H9 (cell line): ENCODE measurements around the gene EFCAB10. TPM values are rescaled to one million over a fixed set of nuclear protein-coding genes. Genes with fewer than 3 reads are reported as not detected.

ENCODE experiments used
- DNase-seq: peaks from one replicate; pipeline ENCODE4 v3.0.0-alpha.2; 2017
- H2AFZ ChIP-seq: one replicate; pipeline ENCODE4 v1.6.1; 2013; ENCODE audit warnings: mild to moderate bottlenecking, low read length, control low read depth, moderate library complexity
- H2AK5ac ChIP-seq: 2 replicates; pipeline ENCODE4 v1.6.1; 2013; ENCODE audit warnings: low read length, control low read depth, mixed read lengths; ENCODE audit not compliant: insufficient read length
- H2BK120ac ChIP-seq: one replicate; pipeline ENCODE4 v1.6.1; 2013; ENCODE audit warnings: low read depth, mild to moderate bottlenecking, low read length, control low read depth, inconsistent platforms; ENCODE audit not compliant: poor library complexity, severe bottlenecking
- H2BK12ac ChIP-seq: 2 replicates; pipeline ENCODE4 v1.6.1; 2013; ENCODE audit warnings: low read length, control low read depth, mixed read lengths, low read depth; ENCODE audit not compliant: insufficient read length
- H2BK15ac ChIP-seq: 2 replicates; pipeline ENCODE4 v1.6.1; 2013; ENCODE audit warnings: low read depth, low read length, control low read depth
- H2BK20ac ChIP-seq: one replicate; pipeline ENCODE4 v1.6.1; 2013; ENCODE audit warnings: low read depth, mild to moderate bottlenecking, low read length, control low read depth, inconsistent platforms; ENCODE audit not compliant: poor library complexity, severe bottlenecking
- H2BK5ac ChIP-seq: 2 replicates; pipeline ENCODE4 v1.6.1; 2013; ENCODE audit warnings: low read length, control low read depth, mixed read lengths; ENCODE audit not compliant: insufficient read length
- H3K14ac ChIP-seq: 2 replicates; pipeline ENCODE4 v1.6.1; 2013; ENCODE audit warnings: low read length, control low read depth; ENCODE audit not compliant: insufficient read depth
- H3K18ac ChIP-seq: 2 replicates; pipeline ENCODE4 v1.6.1; 2013; ENCODE audit warnings: low read depth, mild to moderate bottlenecking, mixed read lengths, low read length, control low read depth; ENCODE audit not compliant: insufficient read length
- H3K23ac ChIP-seq: 2 replicates; pipeline ENCODE4 v1.6.1; 2013; ENCODE audit warnings: low read length, control low read depth, mixed read lengths, low read depth; ENCODE audit not compliant: insufficient read length
- H3K23me2 ChIP-seq: 2 replicates; pipeline ENCODE4 v1.6.1; 2013; ENCODE audit warnings: low read depth, mild to moderate bottlenecking, mixed read lengths, low read length, control low read depth; ENCODE audit not compliant: insufficient read length, poor library complexity, severe bottlenecking
- H3K27ac ChIP-seq: 2 replicates; pipeline ENCODE4 v1.5.1; 2013; ENCODE audit warnings: low read length, control low read depth, mixed read lengths, low read depth; ENCODE audit not compliant: insufficient read length
- H3K27me3 ChIP-seq: 2 replicates; pipeline ENCODE4 v1.6.1; 2013; ENCODE audit warnings: low read length, control low read depth, inconsistent platforms; ENCODE audit not compliant: insufficient read depth
- H3K4ac ChIP-seq: 2 replicates; pipeline ENCODE4 v1.6.1; 2013; ENCODE audit warnings: low read depth, mild to moderate bottlenecking, control low read depth, inconsistent platforms, low read length, moderate library complexity
- H3K4me1 ChIP-seq: 2 replicates; pipeline ENCODE4 v1.6.1; 2013; ENCODE audit warnings: low read length, control low read depth, inconsistent platforms; ENCODE audit not compliant: insufficient read depth
- H3K4me2 ChIP-seq: 2 replicates; pipeline ENCODE4 v1.6.1; 2013; ENCODE audit warnings: low read length, control low read depth, mixed read lengths; ENCODE audit not compliant: insufficient read length, insufficient read depth
- H3K56ac ChIP-seq: 2 replicates; pipeline ENCODE4 v1.6.1; 2013; ENCODE audit warnings: low read depth, mild to moderate bottlenecking, mixed read lengths, low read length, control low read depth; ENCODE audit not compliant: insufficient read length
- H3K79me1 ChIP-seq: 2 replicates; pipeline ENCODE4 v1.6.1; 2013; ENCODE audit warnings: low read depth, mild to moderate bottlenecking, moderate library complexity, low read length, control low read depth, inconsistent platforms; ENCODE audit not compliant: insufficient read depth, poor library complexity, severe bottlenecking
- H3K79me2 ChIP-seq: 2 replicates; pipeline ENCODE4 v1.6.1; 2013; ENCODE audit warnings: low read length, control low read depth, inconsistent platforms; ENCODE audit not compliant: insufficient read depth
- H3K9ac ChIP-seq: 2 replicates; pipeline ENCODE4 v1.6.1; 2013; ENCODE audit warnings: low read length, control low read depth, mixed read lengths; ENCODE audit not compliant: insufficient read length; ENCODE audit errors: extremely low read depth
- H3K9me3 ChIP-seq: one replicate; pipeline ENCODE4 v1.6.1; 2013; ENCODE audit warnings: low read depth, low read length, inconsistent platforms; ENCODE audit not compliant: control insufficient read depth
- H3T11ph ChIP-seq: one replicate; pipeline ENCODE4 v1.6.1; 2013; ENCODE audit warnings: mild to moderate bottlenecking, low read length, control low read depth, inconsistent platforms
- H4K20me1 ChIP-seq: one replicate; pipeline ENCODE4 v1.6.1; 2013; ENCODE audit not compliant: control insufficient read depth, insufficient read length, insufficient read depth
- H4K5ac ChIP-seq: 2 replicates; pipeline ENCODE4 v1.6.1; 2013; ENCODE audit warnings: low read depth, mild to moderate bottlenecking, mixed read lengths, low read length, control low read depth; ENCODE audit not compliant: insufficient read length
- H4K8ac ChIP-seq: replicated peaks from 2 replicates; pipeline ENCODE4 v1.6.1; 2013; ENCODE audit warnings: low read length, control low read depth, mixed read lengths, low read depth; ENCODE audit not compliant: insufficient read length
- H4K91ac ChIP-seq: 2 replicates; pipeline ENCODE4 v1.6.1; 2013; ENCODE audit warnings: low read depth, mild to moderate bottlenecking, moderate library complexity, mixed read lengths, low read length, control low read depth; ENCODE audit not compliant: insufficient read length
- H3K27ac Mint-ChIP-seq, 3 experiments: 2 replicates in 2 of 3; 3 replicates in 1 of 3; pipeline ENCODE4 v1.8.0; 2020 to 2021; ENCODE audit warnings: mixed read lengths in 3 of 3, mild to moderate bottlenecking in 1 of 3, moderate library complexity in 1 of 3
- H3K27me3 Mint-ChIP-seq: 2 replicates; pipeline ENCODE4 v1.8.0; 2021; ENCODE audit warnings: low read depth, mild to moderate bottlenecking, moderate library complexity, mixed read lengths
- H3K36me3 Mint-ChIP-seq, 3 experiments: 2 replicates in 2 of 3; 3 replicates in 1 of 3; pipeline ENCODE4 v1.8.0; 2020 to 2021; ENCODE audit warnings: low read depth in 3 of 3, mixed read lengths in 3 of 3; ENCODE audit not compliant: insufficient read depth in 1 of 3
- H3K4me1 Mint-ChIP-seq, 2 experiments: 2 replicates each; pipeline ENCODE4 v1.8.0; 2020; ENCODE audit warnings: mixed read lengths in 2 of 2
- H3K4me3 Mint-ChIP-seq, 2 experiments: 2 replicates in 1 of 2; 3 replicates in 1 of 2; pipeline ENCODE4 v1.8.0; 2020 to 2021; ENCODE audit warnings: mild to moderate bottlenecking in 2 of 2, mixed read lengths in 2 of 2, moderate library complexity in 1 of 2
- H3K9me3 Mint-ChIP-seq, 2 experiments: 2 replicates in 1 of 2; 3 replicates in 1 of 2; pipeline ENCODE4 v1.8.0; 2020; ENCODE audit warnings: mild to moderate bottlenecking in 2 of 2, mixed read lengths in 2 of 2, moderate library complexity in 1 of 2
- WGBS: extraction: QIAGEN DNeasy Blood & Tissue Kit; methylation state at CpG from one replicate; pipeline ENCODE4 v1.1.7; 2013; ENCODE audit warnings: missing lambda C conversion rate, low lambda C conversion rate, mixed read lengths; ENCODE audit not compliant: insufficient read length; ENCODE audit errors: extremely low coverage; 5-methylcytosine and 5-hydroxymethylcytosine counted together
- total RNA-seq: library from RNA; stranded (reverse); gene quantifications from 2 replicates; pipeline ENCODE4 v1.2.1, GENCODE V29; 2021
- TF ChIP-seq, protein P1 (sequence below): fragments of 200-600 bp; sonication (generic); conservative IDR thresholded peaks from 3 replicates; pipeline ENCODE4 v1.8.0; 2021; ENCODE audit warnings: antibody characterized with exemption, mild to moderate bottlenecking

The EFCAB10 gene
- total RNA-seq, 1 experiment from 2014 or later, result 1.5 TPM

DNA sequence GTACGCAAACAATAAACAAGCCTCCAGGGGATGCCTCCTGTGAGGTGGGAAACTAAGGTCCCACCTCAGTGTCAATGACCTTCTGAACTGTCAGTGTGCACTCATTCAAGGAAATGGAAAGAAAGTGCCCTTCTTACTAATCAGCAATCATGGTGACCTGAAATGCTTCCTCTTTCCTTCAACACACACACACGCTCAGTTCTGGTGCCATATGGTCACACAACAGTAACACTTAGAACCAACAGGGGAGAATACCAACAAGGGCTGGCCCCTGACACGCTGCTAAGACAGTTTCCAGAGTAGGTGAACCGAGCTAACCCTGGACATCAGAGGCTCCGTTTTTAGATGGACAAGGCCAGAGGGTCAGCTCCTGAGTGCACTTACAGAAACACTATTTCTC lies 42.1 kb upstream of the EFCAB10 start:
- Mint-ChIP-seq H3K4me1 (peaks cover 4 to 5% of the 10 kb centered on the region in 2 experiments; a peak in 1 of 4 replicates), H3K27ac (peak overlapping the region in 1 of 3 experiments; percentile 16; a peak in 1 of 7 replicates), H3K27me3 (no peaks in the 10 kb centered on the region), H3K4me3 (no peak overlapping the region), H3K9me3 (peaks cover 13 to 15% of the 10 kb centered on the region in 2 experiments), H3K36me3 (peaks cover 46 to 71% (median 70%) of the 10 kb centered on the region in 3 experiments)
- Histone ChIP-seq H3K18ac (no peak overlapping the region), H2BK20ac (no peak overlapping the region), H3K23me2 (no peaks in the 10 kb centered on the region), H2AFZ (no peak overlapping the region), H2BK120ac (no peak overlapping the region), H2AK5ac (no peak overlapping the region), H3K79me2 (peaks cover 4% of the 10 kb centered on the region; the same call in 1 of the 2 replicates), H3K56ac (no peak overlapping the region), H3K27me3 (no peaks in the 10 kb centered on the region), H2BK12ac (no peak overlapping the region), H4K5ac (no peak overlapping the region), H3K27ac (no peak overlapping the region), H3K23ac (no peak overlapping the region), H3K4me1 (no peaks in the 10 kb centered on the region), H3T11ph (no peak overlapping the region), H3K14ac (no peak overlapping the region), H2BK5ac (no peak overlapping the region), H3K79me1 (no peaks in the 10 kb centered on the region), H3K4me2 (no peak overlapping the region), H4K91ac (no peak overlapping the region), H3K9me3 (peaks cover 9% of the 10 kb centered on the region), H4K20me1 (peaks cover 2% of the 10 kb centered on the region), H3K4ac (no peak overlapping the region), H3K9ac (no peak overlapping the region), H4K8ac (no peak overlapping the region), H2BK15ac (no peak overlapping the region)
- no CpG with 5 or more reads among the region's 5 CpGs for WGBS
- TF ChIP-seq, protein P1, sequence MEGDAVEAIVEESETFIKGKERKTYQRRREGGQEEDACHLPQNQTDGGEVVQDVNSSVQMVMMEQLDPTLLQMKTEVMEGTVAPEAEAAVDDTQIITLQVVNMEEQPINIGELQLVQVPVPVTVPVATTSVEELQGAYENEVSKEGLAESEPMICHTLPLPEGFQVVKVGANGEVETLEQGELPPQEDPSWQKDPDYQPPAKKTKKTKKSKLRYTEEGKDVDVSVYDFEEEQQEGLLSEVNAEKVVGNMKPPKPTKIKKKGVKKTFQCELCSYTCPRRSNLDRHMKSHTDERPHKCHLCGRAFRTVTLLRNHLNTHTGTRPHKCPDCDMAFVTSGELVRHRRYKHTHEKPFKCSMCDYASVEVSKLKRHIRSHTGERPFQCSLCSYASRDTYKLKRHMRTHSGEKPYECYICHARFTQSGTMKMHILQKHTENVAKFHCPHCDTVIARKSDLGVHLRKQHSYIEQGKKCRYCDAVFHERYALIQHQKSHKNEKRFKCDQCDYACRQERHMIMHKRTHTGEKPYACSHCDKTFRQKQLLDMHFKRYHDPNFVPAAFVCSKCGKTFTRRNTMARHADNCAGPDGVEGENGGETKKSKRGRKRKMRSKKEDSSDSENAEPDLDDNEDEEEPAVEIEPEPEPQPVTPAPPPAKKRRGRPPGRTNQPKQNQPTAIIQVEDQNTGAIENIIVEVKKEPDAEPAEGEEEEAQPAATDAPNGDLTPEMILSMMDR, result no peak
- DNase-seq, result no peak
